Measurements from ENCODE around the gene GRID1.

DNA sequence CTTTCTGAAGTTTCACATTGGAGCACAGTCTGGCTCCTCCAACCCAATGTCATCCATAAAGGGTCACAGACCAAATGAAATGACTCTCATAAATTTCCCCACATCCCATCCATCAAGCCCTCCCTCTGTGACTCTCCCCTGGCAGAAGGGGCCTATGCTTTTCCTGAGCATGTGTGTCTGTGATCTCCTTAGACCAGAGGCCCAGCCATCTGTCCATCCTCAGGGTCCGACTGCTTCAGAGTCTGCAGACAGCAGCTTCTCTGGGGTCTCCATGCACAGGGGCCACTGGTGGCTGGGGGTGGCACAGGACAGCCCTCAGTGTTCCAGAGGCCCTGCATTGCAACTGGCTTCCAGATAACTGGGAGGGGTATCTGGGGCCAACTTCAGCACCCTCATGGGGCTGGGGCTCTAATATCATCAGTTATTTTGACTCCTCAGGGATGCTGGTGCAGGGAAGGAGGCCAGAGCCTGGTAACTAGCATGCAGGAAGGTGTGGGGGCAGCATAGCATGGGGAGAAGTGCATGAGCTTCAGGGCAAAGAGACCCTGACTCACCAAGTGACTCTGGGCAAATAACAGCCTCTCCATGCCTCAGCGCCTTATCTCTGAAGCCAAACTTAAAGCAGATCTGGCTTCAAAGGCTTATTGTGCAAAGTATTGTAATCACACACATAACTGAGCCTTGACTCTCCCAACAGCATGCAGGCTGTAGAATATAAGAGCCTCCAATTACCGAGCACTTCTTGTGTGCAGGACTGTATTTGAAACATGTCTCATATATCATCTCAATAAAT is 266.9 kb downstream of the GRID1 start:
- TF ChIP-seq, protein P1, sequence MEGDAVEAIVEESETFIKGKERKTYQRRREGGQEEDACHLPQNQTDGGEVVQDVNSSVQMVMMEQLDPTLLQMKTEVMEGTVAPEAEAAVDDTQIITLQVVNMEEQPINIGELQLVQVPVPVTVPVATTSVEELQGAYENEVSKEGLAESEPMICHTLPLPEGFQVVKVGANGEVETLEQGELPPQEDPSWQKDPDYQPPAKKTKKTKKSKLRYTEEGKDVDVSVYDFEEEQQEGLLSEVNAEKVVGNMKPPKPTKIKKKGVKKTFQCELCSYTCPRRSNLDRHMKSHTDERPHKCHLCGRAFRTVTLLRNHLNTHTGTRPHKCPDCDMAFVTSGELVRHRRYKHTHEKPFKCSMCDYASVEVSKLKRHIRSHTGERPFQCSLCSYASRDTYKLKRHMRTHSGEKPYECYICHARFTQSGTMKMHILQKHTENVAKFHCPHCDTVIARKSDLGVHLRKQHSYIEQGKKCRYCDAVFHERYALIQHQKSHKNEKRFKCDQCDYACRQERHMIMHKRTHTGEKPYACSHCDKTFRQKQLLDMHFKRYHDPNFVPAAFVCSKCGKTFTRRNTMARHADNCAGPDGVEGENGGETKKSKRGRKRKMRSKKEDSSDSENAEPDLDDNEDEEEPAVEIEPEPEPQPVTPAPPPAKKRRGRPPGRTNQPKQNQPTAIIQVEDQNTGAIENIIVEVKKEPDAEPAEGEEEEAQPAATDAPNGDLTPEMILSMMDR (IDR thresholded peaks at IDR 0.05), result no peak
- no peak for TF ChIP-seq POLR2A (IDR thresholded peaks at IDR 0.05)
- TF ChIP-seq POLR2AphosphoS5 (IDR thresholded peaks at IDR 0.05), result no peak

All from breast epithelium (tissue), 3 donors.